Activated CD4-positive, alpha-beta T cell treated with anti-CD3 and anti-CD28 coated beads for 24 hours (primary cell): Measurements from ENCODE around the gene NTN3.
"Not testable (repeated sequence)": the region's sequence is repeated elsewhere in the genome, so short reads cannot be mapped to it uniquely, and the experiment has no call there.

Source experiments
- DNase-seq, 2 donors: peaks; one replicate each; pipeline ENCODE4 v3.0.0-alpha.2; 2020; ENCODE audit warnings: low read depth in 2 of 2

The NTN3 gene

GRCh38 chr16:2441143-2441804 is 29.8 kb upstream of the NTN3 start:
- DNase-seq = not testable (repeated sequence)

- no peak for DNase-seq
Observed at GRCh38 chr16:2443555-2443954, 27.5 kb upstream of the NTN3 start.

GRCh38 chr16:2447920-2448583 is 23.0 kb upstream of the NTN3 start:
- no peak for DNase-seq

- no peak for DNase-seq
Observed at GRCh38 chr16:2449118-2449517, 22.0 kb upstream of the NTN3 start.

- no peak for DNase-seq
Observed at GRCh38 chr16:2450535-2450934, 20.6 kb upstream of the NTN3 start.

- DNase-seq = no peak
Observed at GRCh38 chr16:2450975-2451381, 20.1 kb upstream of the NTN3 start.

GRCh38 chr16:2451851-2452320 is 19.2 kb upstream of the NTN3 start:
- no peak for DNase-seq

- no peak for DNase-seq
Observed at GRCh38 chr16:2452650-2453049, 18.4 kb upstream of the NTN3 start.

- no peak for DNase-seq
Observed at GRCh38 chr16:2455081-2455845, 15.8 kb upstream of the NTN3 start.

GRCh38 chr16:2456551-2457153 is 14.4 kb upstream of the NTN3 start:
- no peak for DNase-seq

GRCh38 chr16:2457267-2457666 is 13.8 kb upstream of the NTN3 start:
- DNase-seq = no peak

- no peak for DNase-seq
Observed at GRCh38 chr16:2457946-2458345, 13.2 kb upstream of the NTN3 start.

- no peak for DNase-seq
Observed at GRCh38 chr16:2458887-2459646, 12.0 kb upstream of the NTN3 start.

GRCh38 chr16:2459647-2460390 is 11.3 kb upstream of the NTN3 start, which contains the start of gene TEDC2:
TEDC2 (plus strand) TSS chr16:2460109; CDS start chr16:2460145, 36 bp downstream.
- DNase-seq = peak; percentile 97

GRCh38 chr16:2460391-2460713 is 10.7 kb upstream of the NTN3 start:
- no peak for DNase-seq

- DNase-seq = no peak
Observed at GRCh38 chr16:2460916-2461315, 10.2 kb upstream of the NTN3 start.

GRCh38 chr16:2462031-2462866 is 8.8 kb upstream of the NTN3 start:
- DNase-seq = no peak

GRCh38 chr16:2464333-2464732 is 6.8 kb upstream of the NTN3 start:
- no peak for DNase-seq

- no peak for DNase-seq
Observed at GRCh38 chr16:2465653-2466415, 5.3 kb upstream of the NTN3 start.
